DND-41 (cell line): ENCODE results near the gene PEA15.

ENCODE experiments used
- ATAC-seq: fragments of 200-7000 bp; cut with Tn5 transposase; 3 replicates; pipeline ENCODE4 v1.9.1; 2021; ENCODE audit warnings: low read depth; ENCODE audit not compliant: insufficient read depth
- DNase-seq: peaks from one replicate; pipeline ENCODE4 v3.0.0-alpha.2; 2020
- H2AFZ ChIP-seq: 2 replicates; pipeline ENCODE4 v1.6.0; 2012; ENCODE audit warnings: low read depth, low read length
- H3K27ac ChIP-seq: 2 replicates; pipeline ENCODE4 v1.5.1; 2012; ENCODE audit warnings: low read length, inconsistent platforms
- H3K27me3 ChIP-seq: fragments of 200-600 bp; sonication (generic); 2 replicates; pipeline ENCODE4 v1.6.0; 2012; ENCODE audit warnings: low read length, mild to moderate bottlenecking, inconsistent platforms; ENCODE audit not compliant: insufficient read depth, poor library complexity
- H3K36me3 ChIP-seq: 2 replicates; pipeline ENCODE4 v1.5.1; 2012; ENCODE audit warnings: low read length, inconsistent platforms; ENCODE audit not compliant: insufficient read depth
- H3K4me1 ChIP-seq: 2 replicates; pipeline ENCODE4 v1.5.1; 2012; ENCODE audit warnings: mild to moderate bottlenecking, low read length; ENCODE audit not compliant: insufficient read depth
- H3K4me2 ChIP-seq: 2 replicates; pipeline ENCODE4 v1.6.0; 2012; ENCODE audit warnings: mild to moderate bottlenecking, moderate library complexity, low read length, inconsistent platforms; ENCODE audit not compliant: insufficient read depth
- H3K4me3 ChIP-seq, 2 experiments: fragments of 200-600 bp in 1 of 2; shearing (Covaris generic) in 1 of 2; 2 replicates each; pipeline ENCODE4 v1.5.1; 2012 to 2016; ENCODE audit warnings: inconsistent platforms in 2 of 2, low read length in 2 of 2, mild to moderate bottlenecking in 2 of 2, low read depth in 1 of 2, moderate library complexity in 1 of 2
- H3K79me2 ChIP-seq: 2 replicates; pipeline ENCODE4 v1.6.0; 2012; ENCODE audit warnings: low read length, inconsistent platforms; ENCODE audit not compliant: insufficient read depth
- H3K9ac ChIP-seq: 2 replicates; pipeline ENCODE4 v1.6.0; 2012; ENCODE audit warnings: low read depth, mild to moderate bottlenecking, inconsistent platforms, low read length, moderate library complexity
- H3K9me3 ChIP-seq: 2 replicates; pipeline ENCODE4 v1.5.1; 2012; ENCODE audit warnings: low read length, moderate library complexity, mild to moderate bottlenecking, inconsistent platforms; ENCODE audit not compliant: insufficient read depth, severe bottlenecking
- H4K20me1 ChIP-seq: 2 replicates; pipeline ENCODE4 v1.6.0; 2012; ENCODE audit warnings: low read length; ENCODE audit not compliant: insufficient read depth
- EZH2 ChIP-seq: IDR thresholded peaks from 3 replicates; pipeline ENCODE4 v1.6.1; 2012; ENCODE audit warnings: borderline replicate concordance, low read depth, mild to moderate bottlenecking, moderate library complexity, low read length, inconsistent platforms; ENCODE audit not compliant: severe bottlenecking
- TF ChIP-seq, protein P1 (sequence below): IDR thresholded peaks from 2 replicates; pipeline ENCODE4 v1.5.1; 2012; ENCODE audit warnings: borderline replicate concordance, low read length, moderate library complexity, mild to moderate bottlenecking; ENCODE audit not compliant: poor library complexity, severe bottlenecking; ENCODE audit errors: extremely low read depth

PEA15 gene

GRCh38 chr1:160220301-160220700, 15.1 kb downstream of the PEA15 start:
- H3K4me3 ChIP-seq, result no peak overlapping the region
- H3K9ac ChIP-seq, result no peak overlapping the region
- TF ChIP-seq EZH2, result no peak
- TF ChIP-seq, protein P1, sequence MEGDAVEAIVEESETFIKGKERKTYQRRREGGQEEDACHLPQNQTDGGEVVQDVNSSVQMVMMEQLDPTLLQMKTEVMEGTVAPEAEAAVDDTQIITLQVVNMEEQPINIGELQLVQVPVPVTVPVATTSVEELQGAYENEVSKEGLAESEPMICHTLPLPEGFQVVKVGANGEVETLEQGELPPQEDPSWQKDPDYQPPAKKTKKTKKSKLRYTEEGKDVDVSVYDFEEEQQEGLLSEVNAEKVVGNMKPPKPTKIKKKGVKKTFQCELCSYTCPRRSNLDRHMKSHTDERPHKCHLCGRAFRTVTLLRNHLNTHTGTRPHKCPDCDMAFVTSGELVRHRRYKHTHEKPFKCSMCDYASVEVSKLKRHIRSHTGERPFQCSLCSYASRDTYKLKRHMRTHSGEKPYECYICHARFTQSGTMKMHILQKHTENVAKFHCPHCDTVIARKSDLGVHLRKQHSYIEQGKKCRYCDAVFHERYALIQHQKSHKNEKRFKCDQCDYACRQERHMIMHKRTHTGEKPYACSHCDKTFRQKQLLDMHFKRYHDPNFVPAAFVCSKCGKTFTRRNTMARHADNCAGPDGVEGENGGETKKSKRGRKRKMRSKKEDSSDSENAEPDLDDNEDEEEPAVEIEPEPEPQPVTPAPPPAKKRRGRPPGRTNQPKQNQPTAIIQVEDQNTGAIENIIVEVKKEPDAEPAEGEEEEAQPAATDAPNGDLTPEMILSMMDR, result no peak
- no peak overlapping the region for H3K27ac ChIP-seq
- no peak overlapping the region for H3K4me2 ChIP-seq
- H3K9me3 ChIP-seq, result no peaks in the 10 kb centered on the region
- ATAC-seq (no peak), DNase-seq (no peak)
- no peaks in the 10 kb centered on the region for H3K79me2 ChIP-seq
- no peaks in the 10 kb centered on the region for H4K20me1 ChIP-seq
- H3K4me1 ChIP-seq, result no peaks in the 10 kb centered on the region
- peaks cover 100% of the 10 kb centered on the region for H3K36me3 ChIP-seq
- no peaks in the 10 kb centered on the region for H3K27me3 ChIP-seq
- H2AFZ ChIP-seq, result no peak overlapping the region

DNA sequence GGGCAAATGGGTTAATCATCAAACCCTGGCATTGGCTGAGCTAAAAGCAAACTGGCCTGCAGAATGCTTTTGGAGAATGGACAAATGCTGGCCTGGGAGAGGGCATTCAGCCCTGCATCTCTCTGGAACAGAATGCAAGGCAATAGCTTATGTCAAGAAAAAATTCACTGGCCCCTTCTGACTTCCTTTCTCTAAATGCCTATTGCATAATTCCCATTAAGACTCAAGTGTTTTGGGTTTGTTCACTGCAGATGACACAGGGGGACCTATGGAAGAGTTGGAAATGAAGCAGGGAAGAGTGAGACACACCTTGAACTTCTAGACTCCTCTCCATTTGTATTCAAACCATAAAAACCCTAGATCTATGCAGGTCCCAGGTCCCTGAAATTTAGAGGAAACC, 15.9 kb downstream of the PEA15 start:
- Histone ChIP-seq H3K9ac (no peak overlapping the region), H2AFZ (no peak overlapping the region)
- no peak for DNase-seq

DNA sequence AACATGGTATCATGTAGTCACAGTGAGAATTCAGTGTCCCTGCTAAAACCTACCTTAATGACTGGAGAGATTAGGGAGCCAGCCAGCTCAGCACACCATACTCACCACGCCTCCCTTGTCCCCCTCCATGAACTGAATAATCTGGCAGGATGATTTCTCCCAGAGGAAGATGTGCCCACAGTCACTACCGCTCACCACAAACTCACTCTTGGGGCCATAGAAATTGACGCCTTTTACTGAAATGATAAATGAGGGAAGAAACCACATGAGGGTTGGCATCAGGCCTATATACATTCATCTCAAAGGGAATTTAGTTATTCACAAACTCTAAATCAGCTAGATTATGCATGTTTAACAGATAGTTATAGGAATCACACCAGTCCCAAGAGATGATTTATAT, 17.4 kb downstream of the PEA15 start:
- no peak overlapping the region for H3K4me3 ChIP-seq
- no peak for ATAC-seq
- TF ChIP-seq, protein P1, result no peak
- no peak for TF ChIP-seq EZH2
- no peak overlapping the region for H3K9ac ChIP-seq
- no peaks in the 10 kb centered on the region for H4K20me1 ChIP-seq
- no peaks in the 10 kb centered on the region for H3K27me3 ChIP-seq
- no peaks in the 10 kb centered on the region for H3K4me1 ChIP-seq
- peaks cover 100% of the 10 kb centered on the region for H3K36me3 ChIP-seq
- H2AFZ ChIP-seq, result no peak overlapping the region
- no peaks in the 10 kb centered on the region for H3K9me3 ChIP-seq
- H3K27ac ChIP-seq, result no peak overlapping the region
- no peak overlapping the region for H3K4me2 ChIP-seq
- no peaks in the 10 kb centered on the region for H3K79me2 ChIP-seq
- DNase-seq, result no peak

More for the DNA sequence above, 15.9 kb downstream of the PEA15 start:
- H3K4me1 ChIP-seq, result no peaks in the 10 kb centered on the region
- no peaks in the 10 kb centered on the region for H3K79me2 ChIP-seq
- ATAC-seq, result no peak
- no peaks in the 10 kb centered on the region for H4K20me1 ChIP-seq
- no peak overlapping the region for H3K27ac ChIP-seq
- TF ChIP-seq EZH2, result no peak
- TF ChIP-seq, protein P1, result no peak
- H3K4me3 ChIP-seq, result no peak overlapping the region
- no peaks in the 10 kb centered on the region for H3K27me3 ChIP-seq
- H3K36me3 ChIP-seq, result peaks cover 100% of the 10 kb centered on the region
- H3K9me3 ChIP-seq, result no peaks in the 10 kb centered on the region
- H3K4me2 ChIP-seq, result no peak overlapping the region

DNA sequence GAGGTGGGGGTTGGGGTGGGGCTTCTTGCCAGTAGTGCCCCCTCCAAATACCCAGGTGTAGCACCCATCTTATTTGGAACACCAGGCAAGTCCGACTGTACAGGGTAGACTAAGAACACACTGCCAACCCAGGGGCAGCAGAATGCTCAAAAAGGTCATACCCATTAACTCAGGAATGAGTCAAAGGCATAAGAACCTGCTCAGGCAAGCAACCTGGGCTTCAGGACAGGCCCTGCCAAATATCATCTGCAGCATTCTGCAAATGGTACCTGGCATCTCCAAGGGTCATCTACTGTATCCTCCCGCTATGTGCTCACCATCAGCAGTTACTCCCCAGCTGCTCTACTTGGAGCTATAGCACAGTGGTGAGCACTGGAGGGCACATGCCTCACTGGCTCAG, 19.4 kb downstream of the PEA15 start:
- Histone ChIP-seq H3K27ac (no peak overlapping the region), H2AFZ (no peak overlapping the region), H3K79me2 (no peaks in the 10 kb centered on the region), H3K9ac (no peak overlapping the region), H4K20me1 (no peaks in the 10 kb centered on the region), H3K4me2 (no peak overlapping the region), H3K36me3 (peaks cover 99% of the 10 kb centered on the region), H3K27me3 (no peaks in the 10 kb centered on the region), H3K9me3 (no peaks in the 10 kb centered on the region), H3K4me3 (no peak overlapping the region), H3K4me1 (no peaks in the 10 kb centered on the region)
- no peak for DNase-seq
- TF ChIP-seq EZH2, result no peak
- TF ChIP-seq, protein P1, result no peak
- no peak for ATAC-seq
